RKO (cell line): ENCODE data around the gene E2F4.

Source experiments
- DNase-seq: peaks from one replicate; pipeline ENCODE4 v3.0.0-alpha.2; 2016; ENCODE audit warnings: low spot score

Gene E2F4

DNA sequence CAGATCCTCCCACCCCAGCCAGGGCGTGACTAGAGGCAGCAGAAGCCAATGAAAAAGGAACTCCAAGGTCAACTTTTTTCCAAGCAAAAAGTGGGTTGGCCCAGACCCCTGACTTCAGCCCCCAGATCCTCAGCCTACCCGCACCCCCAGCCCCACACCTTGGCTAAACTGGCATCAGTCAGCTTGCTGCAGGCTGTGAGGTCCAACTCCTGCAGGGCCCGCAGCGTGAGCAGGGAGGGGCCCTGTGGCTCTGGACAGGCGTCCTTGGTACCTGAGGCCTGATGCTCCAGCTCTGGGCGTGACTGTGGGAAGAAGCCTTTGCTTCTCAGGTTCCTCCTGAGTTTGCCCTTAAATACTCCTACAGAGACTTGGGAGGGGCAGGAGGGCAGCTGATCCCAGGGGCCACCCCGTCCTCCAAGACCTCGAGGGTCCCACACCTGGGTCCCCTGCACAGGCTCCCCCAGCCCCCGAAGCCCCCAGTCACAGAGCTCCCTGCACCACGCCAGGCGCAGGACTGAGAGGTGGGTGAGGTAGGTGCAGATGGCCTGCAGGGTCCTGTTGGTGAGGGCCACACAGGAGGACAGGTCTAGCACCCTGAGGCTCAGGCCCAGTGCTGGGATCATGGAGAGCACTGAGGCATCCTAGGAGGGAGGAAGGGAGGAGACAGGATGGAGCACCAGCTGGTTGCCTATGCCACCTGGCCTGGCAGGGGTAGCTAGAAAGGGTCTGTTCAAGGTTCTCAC is 16.4 kb downstream of the E2F4 start:
- DNase-seq, result no peak

DNA sequence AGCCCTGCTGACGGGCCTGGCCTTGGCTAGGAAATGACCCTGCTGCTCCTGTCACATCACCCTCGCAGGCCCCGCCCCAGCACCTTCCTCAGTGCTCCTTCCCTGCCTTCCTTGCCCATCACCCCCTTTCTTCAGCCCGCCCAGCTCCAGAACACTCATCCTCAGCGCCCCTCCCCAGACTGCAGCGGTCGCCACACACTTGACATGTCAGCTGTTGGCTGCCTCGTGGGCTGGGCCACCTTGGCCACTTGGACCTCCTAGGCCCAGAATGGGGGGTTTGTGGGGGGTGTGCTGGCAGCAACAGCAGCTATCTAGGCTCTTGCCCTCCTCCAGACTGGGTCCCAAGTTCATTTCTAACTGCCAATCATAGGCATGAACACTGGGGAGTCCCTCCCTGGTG is 17.6 kb downstream of the E2F4 start:
- DNase-seq, result no peak

DNA sequence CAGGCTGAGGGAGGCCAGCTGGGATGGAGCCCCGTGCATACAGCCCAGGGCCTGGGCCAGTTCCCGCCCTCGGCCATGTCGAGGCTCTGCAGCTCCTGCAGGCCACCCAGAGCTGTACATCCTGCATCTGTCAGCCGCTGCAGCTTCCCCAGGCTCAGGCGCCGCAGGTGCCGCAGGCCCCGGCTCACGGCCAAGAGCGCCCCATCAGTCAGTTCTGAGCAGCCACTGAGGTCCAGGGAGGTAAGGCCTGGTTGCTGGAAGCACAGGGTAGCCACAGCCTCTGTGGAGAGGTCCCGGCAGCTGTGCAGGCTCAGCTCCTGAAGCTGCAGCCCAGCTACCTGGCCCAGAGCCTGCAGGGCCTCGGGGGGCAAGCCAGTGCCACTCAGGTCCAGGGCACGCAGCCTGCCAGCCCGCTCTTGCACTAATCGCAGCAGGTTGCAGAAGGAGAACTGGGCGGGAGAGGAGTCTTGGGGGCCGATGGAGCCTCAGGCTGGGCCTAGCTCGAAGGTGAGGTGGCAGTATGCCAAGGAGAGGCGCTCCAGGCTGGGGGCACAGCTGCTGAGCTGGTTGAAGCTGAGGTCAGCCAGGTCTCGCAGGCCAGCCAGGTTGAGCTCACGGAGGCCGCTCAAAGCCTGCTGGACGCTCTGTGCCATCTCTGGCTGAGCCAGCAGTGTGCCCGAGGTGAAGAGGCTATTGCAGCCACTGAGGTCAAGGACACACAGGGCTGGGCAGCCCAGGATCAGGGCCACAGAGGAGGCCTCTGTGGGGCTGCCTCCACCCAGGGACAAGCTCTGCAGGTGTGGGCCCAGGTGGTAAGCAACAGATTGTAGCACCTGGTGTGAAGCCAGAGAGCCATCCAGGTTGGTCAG is 18.3 kb downstream of the E2F4 start:
- DNase-seq, result no peak

DNA sequence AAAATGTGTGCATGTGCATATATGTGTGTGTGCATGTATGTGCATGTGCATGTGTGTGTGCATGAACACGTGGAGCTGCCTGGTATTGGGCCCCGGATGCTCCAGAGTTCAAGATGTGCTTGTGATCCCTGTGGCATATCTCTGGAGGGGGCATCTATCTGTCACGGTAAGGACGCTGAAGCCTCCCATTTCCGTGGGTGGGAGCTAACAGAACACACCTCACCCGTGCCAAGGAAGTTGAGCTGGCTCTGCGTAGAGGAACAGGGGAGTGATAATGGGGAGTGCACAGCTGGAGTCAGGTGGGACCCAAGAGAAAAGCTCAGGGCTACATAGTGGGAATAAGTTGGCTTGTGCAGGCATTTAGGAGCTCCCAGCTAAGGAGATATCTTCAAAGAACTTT is 19.7 kb downstream of the E2F4 start:
- DNase-seq, result no peak

DNA sequence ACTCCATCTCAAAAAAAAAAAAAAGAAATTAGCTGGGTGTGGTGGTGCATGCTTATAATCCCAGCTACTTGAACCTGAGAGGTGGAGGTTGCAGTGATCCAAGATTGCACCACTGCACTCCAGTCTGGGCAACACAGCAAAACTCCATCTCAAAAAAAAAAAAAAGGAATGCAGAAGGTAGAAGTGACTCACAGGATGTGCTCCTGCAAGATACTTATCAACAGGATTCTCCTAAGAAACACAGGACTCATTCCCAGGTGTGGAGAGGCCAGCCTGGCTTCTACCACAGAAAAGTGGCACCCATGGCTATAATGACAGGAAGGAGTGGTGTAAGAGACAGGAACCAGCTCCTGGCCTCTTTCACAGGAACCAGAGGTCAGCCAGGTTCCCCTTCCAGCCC is 20.8 kb downstream of the E2F4 start:
- no peak for DNase-seq

DNA sequence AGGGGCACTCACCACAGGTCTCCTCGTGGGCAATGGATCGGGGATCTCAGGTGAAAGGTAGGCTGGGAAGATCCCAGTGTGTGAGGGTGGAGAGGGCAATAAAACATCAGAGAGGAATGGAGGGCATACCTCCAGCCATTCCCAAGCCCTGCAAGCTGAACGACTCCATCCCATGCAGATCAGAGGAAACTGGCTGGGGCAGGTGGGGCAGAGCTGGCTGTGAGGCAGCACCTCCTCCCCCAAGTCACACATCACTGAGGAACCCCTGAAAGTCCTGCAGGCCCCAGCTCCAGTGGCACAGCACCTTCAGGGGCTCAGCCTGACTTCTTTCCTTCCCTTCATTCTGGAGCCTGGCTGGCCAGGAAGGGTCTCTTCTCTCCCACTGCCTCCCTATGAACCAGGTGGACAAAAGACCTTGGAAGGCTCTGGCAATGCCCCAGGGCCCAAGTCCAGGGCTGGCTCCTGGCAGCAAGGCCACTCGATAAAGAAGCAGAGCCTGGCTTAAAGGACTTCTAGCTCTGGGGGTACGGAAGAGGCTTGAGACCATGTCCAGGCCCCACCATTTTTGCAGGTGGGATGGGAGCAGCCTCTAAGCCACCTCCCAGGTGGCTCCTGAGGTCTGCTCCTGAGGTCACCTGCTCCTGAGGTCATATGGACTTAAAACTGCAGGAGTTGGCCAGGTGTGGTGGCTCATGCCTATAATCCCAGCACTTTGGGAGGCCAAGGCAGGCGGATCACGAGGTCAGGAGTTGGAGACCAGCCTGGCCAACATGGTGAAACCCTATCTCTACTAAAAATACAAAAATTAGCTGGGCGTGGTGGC is 21.5 kb downstream of the E2F4 start:
- no peak for DNase-seq

DNA sequence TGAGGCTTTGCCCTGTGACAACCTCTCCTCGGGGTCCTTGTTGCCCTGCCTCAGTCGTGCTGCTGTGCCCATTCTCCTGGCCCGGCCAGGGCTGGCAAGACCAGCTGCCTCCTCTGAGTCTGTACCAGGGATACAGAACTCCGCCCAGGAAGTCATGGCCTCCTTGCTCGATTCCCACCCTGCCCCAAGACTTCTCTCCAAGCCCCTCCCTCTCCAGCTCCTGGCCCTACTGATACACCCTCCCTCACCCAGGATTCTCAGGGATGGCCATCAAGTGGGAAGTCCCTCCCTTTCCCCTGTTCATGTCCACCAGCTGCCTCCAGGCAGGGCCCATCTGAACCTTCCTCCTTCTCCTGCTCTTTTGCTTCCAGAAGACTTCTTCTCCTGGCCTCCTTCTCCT is 23.8 kb downstream of the E2F4 start:
- no peak for DNase-seq

DNA sequence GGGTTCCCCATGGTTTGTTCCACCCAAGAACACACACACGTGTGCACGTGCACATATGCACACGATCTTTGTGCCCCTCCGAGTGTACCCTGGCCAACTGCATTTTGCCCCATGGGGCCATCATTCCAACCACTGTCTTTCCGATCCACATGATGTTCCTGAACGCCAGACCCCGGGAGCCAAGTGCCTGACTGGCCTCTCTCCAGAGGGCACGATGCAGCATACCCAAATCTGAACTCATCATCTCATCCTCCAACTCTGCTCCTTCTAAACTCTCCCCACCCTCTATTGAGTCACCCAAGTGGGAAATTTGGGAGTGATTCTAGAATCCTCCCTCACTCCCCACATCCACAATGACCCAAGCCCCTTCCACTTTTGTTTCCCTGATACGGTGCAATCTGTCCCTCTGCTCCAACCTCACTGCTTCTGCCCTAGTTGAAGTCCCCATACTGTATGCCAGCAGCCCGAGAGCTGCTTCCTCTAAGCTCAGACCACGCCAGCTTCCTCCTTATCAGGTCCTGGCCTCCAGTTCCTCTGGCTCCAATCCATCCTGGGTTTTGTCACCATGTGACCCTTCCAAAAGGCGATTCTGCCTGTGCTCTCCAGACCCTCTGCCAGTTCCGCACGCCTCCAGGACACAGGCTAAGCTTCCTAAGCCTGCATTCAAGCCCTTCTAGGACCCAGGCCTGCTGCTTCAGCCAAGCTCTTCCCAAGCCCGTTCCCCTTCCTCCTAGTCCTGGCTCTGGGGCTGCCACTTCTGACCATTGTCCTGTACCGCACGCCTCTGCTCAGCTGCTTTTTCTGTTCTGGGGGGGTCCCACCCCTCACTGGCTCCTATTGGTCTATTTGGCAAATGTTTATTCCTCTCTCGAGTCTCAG is 24.9 kb downstream of the E2F4 start:
- no peak for DNase-seq

DNA sequence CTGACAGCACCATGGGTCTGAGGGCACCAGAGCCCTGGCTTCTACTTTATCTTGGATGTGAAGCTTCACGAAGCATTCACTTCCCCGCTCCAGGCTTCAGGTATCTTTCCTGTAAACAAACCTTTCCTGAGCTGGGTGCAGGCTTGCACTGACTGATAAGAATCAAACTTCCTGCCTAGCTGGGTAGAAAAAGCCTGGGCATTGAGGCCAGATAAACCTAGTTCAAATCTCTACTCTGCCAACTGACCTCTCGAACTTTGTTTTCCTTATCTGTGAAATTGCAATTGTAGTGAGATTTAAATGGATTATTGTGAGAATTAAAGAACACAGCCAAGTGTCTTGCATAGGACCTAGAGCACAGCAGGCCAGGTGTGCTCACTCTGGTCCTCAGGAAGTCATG is 32.0 kb downstream of the E2F4 start:
- no peak for DNase-seq

DNA sequence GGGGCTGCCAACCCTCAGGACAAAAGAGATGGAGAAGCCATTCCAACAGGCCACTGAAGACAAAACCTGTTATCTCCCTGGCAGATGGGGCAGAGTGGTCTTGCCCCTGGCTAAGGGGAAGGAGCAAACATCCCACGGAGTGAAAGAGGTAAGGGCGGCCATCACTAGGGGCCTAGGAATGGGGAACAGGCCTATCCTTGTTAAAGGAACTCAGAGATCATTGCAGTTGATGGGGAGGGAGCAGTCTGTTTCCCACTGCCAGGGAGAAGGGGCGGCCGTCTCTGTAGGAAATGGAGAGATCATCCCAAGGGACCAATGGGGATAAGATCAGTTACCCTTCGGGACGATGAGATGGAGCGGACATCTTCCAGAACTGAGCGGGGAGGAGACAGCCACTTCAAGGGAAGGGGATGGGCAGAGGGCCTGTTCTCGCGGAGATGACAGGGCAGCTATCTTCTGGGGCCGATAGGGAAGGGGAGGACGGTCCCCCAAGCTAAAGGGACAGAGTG is 34.4 kb downstream of the E2F4 start:
- DNase-seq, result no peak

DNA sequence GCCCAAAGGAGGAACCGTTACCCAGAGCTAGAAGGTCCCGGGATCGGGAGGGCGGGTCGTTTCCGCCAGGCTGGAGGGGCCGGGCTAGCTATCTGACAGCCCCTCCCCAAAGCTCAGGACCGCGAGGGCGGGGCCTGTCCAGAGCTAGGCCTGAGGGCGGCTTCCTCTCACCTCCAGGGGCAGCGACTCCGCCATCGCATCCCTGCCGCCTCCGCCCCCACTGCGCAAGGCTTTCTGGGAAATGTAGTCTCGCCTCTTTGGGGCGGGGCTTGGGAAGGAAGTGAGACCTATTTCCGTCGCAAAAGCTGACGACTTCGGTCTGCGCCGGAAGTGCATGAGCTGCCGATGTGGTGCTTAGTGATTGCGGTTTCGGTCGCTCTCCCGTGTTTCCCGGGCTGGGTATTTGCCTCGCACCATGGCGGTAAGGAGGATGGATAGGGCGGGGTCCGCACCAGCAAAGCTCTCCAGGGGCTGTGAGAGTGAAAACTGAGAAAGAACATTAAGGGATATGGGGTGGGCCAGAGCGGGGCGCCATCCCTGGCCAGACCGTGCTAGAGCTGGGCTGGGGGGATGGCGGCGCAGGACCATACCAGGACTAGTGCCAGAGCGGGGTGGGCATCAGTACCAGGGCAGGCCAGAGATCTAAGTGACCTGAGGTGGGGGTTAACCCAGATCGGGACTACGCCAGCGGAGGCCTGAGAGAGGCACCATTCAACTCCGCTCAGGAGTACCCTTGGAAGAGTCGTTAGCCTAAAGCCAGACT is 35.0 kb downstream of the E2F4 start, which contains the start of gene TMEM208:
TMEM208 (plus strand) TSS at position 327 of the 763 bp plus-strand sequence; CDS start at position 416, 89 bp downstream.
- DNase-seq, result peak; percentile 97

DNA sequence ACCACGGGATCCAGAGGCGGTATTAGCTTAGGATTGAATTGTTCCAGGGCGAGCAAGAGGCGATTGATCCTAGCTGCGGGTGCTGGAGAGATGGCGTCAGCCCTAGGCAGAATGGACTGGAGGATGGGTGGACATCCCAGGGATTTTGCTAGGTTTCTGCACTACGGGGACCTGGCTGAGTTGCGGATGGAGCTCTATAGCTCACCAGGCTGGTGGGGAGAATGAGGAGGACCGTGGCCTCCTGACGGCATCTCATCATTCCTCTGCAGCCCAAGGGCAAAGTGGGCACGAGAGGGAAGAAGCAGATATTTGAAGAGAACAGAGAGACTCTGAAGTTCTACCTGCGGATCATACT is 35.6 kb downstream of the E2F4 start:
- no peak for DNase-seq

DNA sequence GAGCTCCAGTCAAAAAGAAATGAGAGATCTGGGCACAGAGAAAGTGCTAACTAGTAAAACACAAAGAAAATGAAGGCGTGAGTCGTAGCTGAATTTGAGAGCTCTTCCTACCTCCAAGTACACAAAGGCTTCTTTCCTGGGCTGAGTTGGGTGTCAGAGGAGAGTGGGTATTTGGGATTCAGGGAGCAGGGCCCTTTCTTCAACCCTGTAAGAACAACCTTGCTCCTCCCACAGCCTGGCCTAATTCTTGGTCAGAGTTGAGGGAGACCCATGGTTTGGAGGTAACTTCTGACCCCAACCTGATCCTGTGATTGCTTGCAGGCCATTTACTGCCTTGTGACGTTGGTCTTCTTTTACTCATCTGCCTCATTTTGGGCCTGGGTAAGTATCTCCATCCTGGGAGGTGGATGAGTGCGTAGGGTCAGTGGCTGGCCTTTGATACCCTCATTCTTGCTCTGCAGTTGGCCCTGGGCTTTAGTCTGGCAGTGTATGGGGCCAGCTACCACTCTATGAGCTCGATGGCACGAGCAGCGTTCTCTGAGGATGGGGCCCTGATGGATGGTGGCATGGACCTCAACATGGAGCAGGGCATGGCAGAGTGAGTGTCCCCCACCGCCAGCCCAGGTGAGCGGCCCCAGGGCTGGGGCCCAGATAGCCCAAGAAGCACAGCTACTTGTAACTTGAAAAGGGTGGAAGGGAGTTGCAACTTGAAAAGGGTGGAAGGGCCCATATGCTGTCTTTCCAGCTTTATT is 36.3 kb downstream of the E2F4 start:
- no peak for DNase-seq

DNA sequence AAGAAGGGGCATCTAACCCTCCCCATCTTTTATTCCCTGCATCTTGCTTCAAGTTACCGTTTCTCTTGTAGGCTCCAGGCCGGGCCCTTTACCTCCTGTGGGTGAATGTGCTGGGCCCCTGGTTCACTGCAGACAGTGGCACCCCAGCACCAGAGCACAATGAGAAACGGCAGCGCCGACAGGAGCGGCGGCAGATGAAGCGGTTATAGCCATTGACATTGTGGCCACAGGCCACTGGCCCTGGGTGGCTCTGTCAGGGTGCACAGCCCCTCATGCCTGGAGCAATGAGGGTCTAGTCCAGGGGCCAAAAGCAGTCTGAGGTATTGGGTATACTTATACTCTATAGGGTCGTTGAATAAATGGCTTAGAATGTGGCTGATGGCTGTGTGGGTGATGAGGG is 37.0 kb downstream of the E2F4 start:
- no peak for DNase-seq

DNA sequence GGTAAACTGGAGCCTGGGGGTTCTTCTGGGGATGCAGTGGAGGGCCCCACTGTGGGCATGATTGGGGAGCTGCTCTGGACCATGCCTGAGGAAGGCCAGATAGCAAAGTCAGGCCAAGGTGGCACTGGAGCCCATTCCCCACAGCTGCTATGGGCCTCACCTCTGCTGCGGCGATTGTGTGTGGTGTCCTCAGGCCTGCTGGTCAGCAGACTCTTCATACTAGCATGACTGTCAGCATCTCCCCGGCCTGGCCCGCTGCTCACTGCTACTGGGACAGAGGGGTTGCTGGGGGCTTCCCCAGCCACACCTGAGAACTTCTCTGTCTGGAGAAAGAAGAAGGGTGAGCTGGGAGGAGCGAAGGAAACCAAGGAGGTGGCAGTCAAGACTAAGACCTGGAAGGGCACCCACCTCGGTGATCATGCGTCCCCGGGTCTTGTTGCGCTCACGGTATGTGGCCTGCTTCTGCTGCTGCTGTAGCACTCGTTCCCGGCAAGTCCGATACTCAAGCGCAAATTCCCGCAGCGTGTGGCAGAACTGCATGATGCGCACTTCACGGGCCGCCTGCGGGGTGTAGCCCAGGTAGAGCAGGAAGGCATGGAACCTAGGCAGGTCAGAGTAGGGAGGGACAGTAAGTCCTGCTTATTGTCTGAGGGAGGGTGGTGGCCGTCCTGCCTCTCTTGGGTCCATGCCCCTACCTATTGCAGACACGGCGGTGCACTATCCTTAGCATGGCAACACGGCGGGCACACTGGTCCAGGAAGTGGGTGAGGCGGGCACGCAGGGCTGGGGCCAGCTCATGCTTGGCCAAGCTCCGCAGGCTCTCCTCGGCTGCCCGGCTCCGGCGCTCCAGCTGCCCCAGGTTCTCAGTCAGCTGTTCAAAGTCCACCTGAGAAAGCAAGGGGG is 38.2 kb downstream of the E2F4 start:
- no peak for DNase-seq

DNA sequence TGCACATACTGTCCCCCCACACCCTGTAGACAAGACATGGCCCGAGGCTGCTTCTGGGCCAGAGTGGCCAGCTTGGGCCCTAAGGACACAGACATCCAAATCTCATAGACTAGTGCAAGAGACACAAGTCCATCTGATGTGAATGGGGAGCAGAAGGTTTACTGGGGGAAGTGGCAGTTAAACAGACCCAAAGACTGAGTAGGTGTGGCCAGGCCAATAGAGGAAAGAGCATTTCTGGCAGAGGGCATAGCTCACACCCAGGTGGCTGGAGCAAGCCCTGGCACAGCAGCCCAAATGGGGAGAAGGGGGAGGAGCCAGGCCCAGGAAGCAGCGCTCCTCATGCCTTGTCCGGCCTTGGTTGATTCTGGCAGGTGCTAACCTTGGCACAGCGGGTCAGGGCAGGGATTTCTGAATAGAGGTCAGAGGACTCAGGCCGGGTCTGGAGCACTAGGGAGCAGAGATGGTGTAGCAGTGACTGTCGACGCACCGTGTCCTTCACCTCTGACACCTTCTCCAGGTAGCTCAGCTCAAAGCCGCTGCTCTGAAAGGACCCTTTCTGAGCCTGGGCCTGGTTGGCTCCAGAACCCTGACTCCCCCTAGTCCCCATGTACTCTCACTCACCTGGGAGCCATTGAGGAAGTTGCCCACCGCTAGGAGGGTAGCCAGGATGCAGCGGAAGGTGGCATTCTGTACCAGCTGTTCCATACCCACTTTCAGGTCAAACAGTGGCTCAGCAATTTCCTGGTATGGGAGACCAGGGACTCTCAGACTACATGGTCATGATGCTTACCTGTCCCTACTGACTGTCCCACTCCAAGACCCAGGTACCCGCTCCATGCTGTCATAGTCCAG is 39.1 kb downstream of the E2F4 start:
- no peak for DNase-seq

DNA sequence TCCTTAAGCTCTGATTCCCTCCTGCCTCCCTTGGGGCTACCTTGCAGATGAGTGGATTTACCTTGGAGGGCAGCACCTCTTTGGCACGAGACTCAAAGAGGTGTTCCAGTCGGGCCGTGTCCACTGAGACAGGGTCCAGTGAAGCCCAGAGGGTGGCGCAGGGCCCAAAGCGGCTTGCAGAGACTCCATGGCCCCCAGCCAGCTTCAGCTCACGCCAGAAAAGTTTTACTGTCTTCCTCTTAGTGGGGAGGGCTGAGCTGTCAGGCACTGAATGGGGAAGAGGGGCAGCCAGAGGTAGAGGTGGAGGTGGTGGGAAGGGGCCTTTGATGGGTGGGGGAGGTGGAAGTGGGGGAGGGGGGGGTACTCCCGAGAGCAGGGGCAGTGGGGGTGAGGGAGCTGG is 41.6 kb downstream of the E2F4 start:
- no peak for DNase-seq

DNA sequence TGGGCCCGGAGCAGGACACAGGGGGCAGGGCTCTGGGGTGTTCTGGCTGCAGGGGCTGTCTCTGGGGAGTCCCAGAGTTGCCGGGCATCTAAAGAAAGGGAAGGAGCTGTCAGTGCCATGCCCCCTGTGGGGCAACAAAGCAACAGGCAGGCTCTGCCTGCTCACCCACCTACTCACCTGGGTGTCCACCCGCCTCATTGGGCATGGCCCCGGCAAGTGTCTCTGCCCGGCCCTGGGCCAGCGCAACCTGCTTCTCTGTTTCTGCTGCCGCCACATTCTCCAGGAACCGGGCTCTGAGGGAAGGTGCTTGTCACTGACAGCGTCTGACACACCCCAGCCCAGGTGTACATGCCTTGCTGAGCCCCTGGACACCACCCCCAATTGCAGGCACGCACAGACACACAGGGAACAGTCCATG is 42.2 kb downstream of the E2F4 start:
- DNase-seq, result no peak
